HepG2 (cell line): Measurements from ENCODE around the gene ATXN8OS. TPM values are rescaled to one million over a fixed set of nuclear protein-coding genes. Genes with fewer than 3 reads are reported as not detected.

ENCODE experiments used
- ATAC-seq: fragments of 200-7000 bp; cut with Tn5 transposase; 3 replicates; pipeline ENCODE4 v1.9.1; 2020; ENCODE audit warnings: mild to moderate bottlenecking, moderate library complexity
- BruUV-seq: library from RNA; stranded (reverse); fragments of 400-500 nt; replicated peaks from 2 replicates; lab custom pipeline; 2021; lab: Mats Ljungman, UMichigan
- CTCF ChIA-PET: fragments of 300-600 bp; formaldehyde crosslinking; extraction: SDS; loops from one replicate; lab custom pipeline; 2021; ENCODE audit warnings: low total read pairs, inconsistent platforms, low intra/inter-chr PET ratio; lab: Yijun Ruan, JAX
- POLR2A ChIA-PET: fragments of 350-600 bp; sonication (Branson Sonifier 250); formaldehyde crosslinking; loops from one replicate; lab custom pipeline; 2020; ENCODE audit warnings: antibody characterized with exemption, inconsistent platforms; lab: Yijun Ruan, JAX
- DNase-seq: peaks from one replicate; pipeline ENCODE4 v3.0.0-alpha.2; 2015; ENCODE audit warnings: low spot score
- FAIRE-seq: peaks from 3 replicates; lab custom pipeline; 2011; peaks lifted over from hg19 to GRCh38; lab: Jason Lieb, UNC
- H2AFZ ChIP-seq: one replicate; pipeline ENCODE4 v1.6.1; 2011; ENCODE audit warnings: low read length, inconsistent platforms
- H3K27ac ChIP-seq: fragments of 300-600 bp; 3 replicates; pipeline ENCODE4 v1.8.0; 2011; ENCODE audit warnings: mixed run types, mild to moderate bottlenecking, mixed read lengths, low read length, inconsistent platforms; ENCODE audit not compliant: insufficient read depth; ENCODE audit errors: extremely low read length
- H3K27me3 ChIP-seq, 2 experiments: fragments of 200-600 bp in 1 of 2; 2 replicates in 1 of 2; 3 replicates in 1 of 2; pipeline versions ENCODE4 v1.6.0 to v1.8.0; 2011; ENCODE audit warnings: low read length in 2 of 2, mild to moderate bottlenecking in 2 of 2, moderate library complexity in 2 of 2, inconsistent platforms in 1 of 2; ENCODE audit not compliant: insufficient read depth in 2 of 2, control insufficient read depth in 1 of 2
- H3K36me3 ChIP-seq, 2 experiments: fragments of 200-600 bp in 1 of 2; replicated peaks in 1 of 2; 2 replicates in 1 of 2; 3 replicates in 1 of 2; pipeline versions ENCODE4 v1.5.1 to v1.8.0; 2011; ENCODE audit warnings: low read length in 2 of 2, inconsistent platforms in 1 of 2; ENCODE audit not compliant: insufficient read depth in 2 of 2, control insufficient read depth in 1 of 2
- H3K4me1 ChIP-seq: 2 replicates; pipeline ENCODE4 v1.5.1; 2012; ENCODE audit warnings: low read length, inconsistent platforms; ENCODE audit not compliant: insufficient read depth
- H3K4me2 ChIP-seq: 2 replicates; pipeline ENCODE4 v1.6.0; 2011; ENCODE audit warnings: low read depth, low read length, inconsistent platforms
- H3K4me3 ChIP-seq, 3 experiments: fragments of 200-600 bp in 1 of 3; sonication (generic), shearing (Covaris generic) in 1 of 3; replicated peaks in 1 of 3; 2 replicates each; pipeline ENCODE4 v1.5.1; 2011 to 2016; ENCODE audit warnings: low read length in 3 of 3, inconsistent platforms in 2 of 3, low read depth in 2 of 3, mild to moderate bottlenecking in 2 of 3, control low read depth in 1 of 3, mixed read lengths in 1 of 3; ENCODE audit not compliant: insufficient read depth in 1 of 3
- H3K79me2 ChIP-seq: one replicate; pipeline ENCODE4 v1.6.1; 2011; ENCODE audit warnings: low read length, inconsistent platforms; ENCODE audit not compliant: insufficient read depth
- H3K9ac ChIP-seq: 2 replicates; pipeline ENCODE4 v1.6.0; 2011; ENCODE audit warnings: mild to moderate bottlenecking, low read depth, low read length, inconsistent platforms; ENCODE audit not compliant: insufficient read depth
- H3K9me3 ChIP-seq: 2 replicates; pipeline ENCODE4 v1.5.1; 2012; ENCODE audit warnings: mild to moderate bottlenecking, low read length
- H4K20me1 ChIP-seq: 2 replicates; pipeline ENCODE4 v1.6.0; 2011; ENCODE audit warnings: inconsistent platforms, mild to moderate bottlenecking, low read length, moderate library complexity; ENCODE audit not compliant: insufficient read depth
- GABPB1 ChIP-seq: IDR thresholded peaks from 2 replicates; pipeline ENCODE4 v1.6.1; 2016; ENCODE audit warnings: mild to moderate bottlenecking, missing genetic modification reagents, moderate library complexity, missing compliant biosample characterization
- HNRNPLL ChIP-seq: fragments of 200-400 bp; formaldehyde crosslinking; IDR thresholded peaks from 2 replicates; pipeline ENCODE4 v1.6.1; 2017; ENCODE audit warnings: mild to moderate bottlenecking, low read depth, low read length; ENCODE audit not compliant: poor library complexity, severe bottlenecking
- IRX3 ChIP-seq: sonication (generic); formaldehyde crosslinking; IDR thresholded peaks from 2 replicates; pipeline ENCODE4 v1.8.1; 2023; ENCODE audit warnings: mild to moderate bottlenecking, low read depth, missing genetic modification reagents, borderline replicate concordance
- KDM5A ChIP-seq: fragments of 200-600 bp; sonication (generic); IDR thresholded peaks from 2 replicates; pipeline ENCODE4 v1.7.0; 2018; ENCODE audit warnings: antibody characterized with exemption, mild to moderate bottlenecking, low read length, borderline replicate concordance
- MBD4 ChIP-seq: IDR thresholded peaks from 2 replicates; pipeline ENCODE4 v1.6.1; 2012; ENCODE audit warnings: low read length, inconsistent platforms, borderline replicate concordance
- POLR2AphosphoS2 ChIP-seq: IDR thresholded peaks from 2 replicates; pipeline ENCODE4 v1.6.1; 2011; ENCODE audit warnings: low read depth, low read length, improper control_type of control experiment
- REXO4 ChIP-seq: sonication (generic); formaldehyde crosslinking; IDR thresholded peaks from 2 replicates; pipeline ENCODE4 v1.8.0; 2022; ENCODE audit warnings: missing genetic modification reagents, mild to moderate bottlenecking, borderline replicate concordance
- STAG1 ChIP-seq: sonication (generic); formaldehyde crosslinking; IDR thresholded peaks from 2 replicates; pipeline ENCODE4 v1.4.0; 2020; ENCODE audit warnings: missing genetic modification reagents
- TCF7 ChIP-seq: sonication (generic); IDR thresholded peaks from 2 replicates; pipeline ENCODE4 v1.6.1; 2016; ENCODE audit warnings: antibody characterized with exemption, low read depth
- ZBTB37 ChIP-seq: sonication (generic); formaldehyde crosslinking; IDR thresholded peaks from 2 replicates; pipeline ENCODE4 v1.4.0; 2020; ENCODE audit warnings: mild to moderate bottlenecking, missing genetic modification reagents
- ZFP36 ChIP-seq: fragments of 150-350 bp; IDR thresholded peaks from 2 replicates; pipeline ENCODE4 v1.6.1; 2018; ENCODE audit warnings: borderline replicate concordance, low read length, low read depth; ENCODE audit not compliant: partially characterized antibody
- ZFP82 ChIP-seq: sonication (generic); formaldehyde crosslinking; IDR thresholded peaks from 2 replicates; pipeline ENCODE4 v1.5.1; 2020; ENCODE audit warnings: mild to moderate bottlenecking, missing genetic modification reagents, borderline replicate concordance
- ZNF331 ChIP-seq: sonication (generic); formaldehyde crosslinking; IDR thresholded peaks from 2 replicates; pipeline ENCODE4 v1.4.0; 2020; ENCODE audit warnings: missing genetic modification reagents
- ZNF546 ChIP-seq: sonication (generic); formaldehyde crosslinking; conservative IDR thresholded peaks from 2 replicates; pipeline ENCODE4 v1.8.1; 2023; ENCODE audit warnings: mild to moderate bottlenecking, missing genetic modification reagents
- ZNF557 ChIP-seq: sonication (generic); formaldehyde crosslinking; IDR thresholded peaks from 2 replicates; pipeline ENCODE4 v1.4.0; 2020; ENCODE audit warnings: missing genetic modification reagents
- ZNF572 ChIP-seq: sonication (generic); formaldehyde crosslinking; IDR thresholded peaks from 2 replicates; pipeline ENCODE4 v1.5.1; 2020; ENCODE audit warnings: mild to moderate bottlenecking, missing genetic modification reagents
- ZNF790 ChIP-seq: sonication (generic); formaldehyde crosslinking; IDR thresholded peaks from 2 replicates; pipeline ENCODE4 v1.8.0; 2022; ENCODE audit warnings: missing genetic modification reagents, mild to moderate bottlenecking, borderline replicate concordance
- ZNF800 ChIP-seq: sonication (generic); formaldehyde crosslinking; IDR thresholded peaks from 2 replicates; pipeline ENCODE4 v1.4.0; 2020; ENCODE audit warnings: missing genetic modification reagents
- WGBS: methylation state at CpG from one replicate; pipeline ENCODE4 v1.1.6; 2017; ENCODE audit warnings: low lambda C conversion rate; 5-methylcytosine and 5-hydroxymethylcytosine counted together
- in situ Hi-C: cut with HindIII; loops from 2 replicates; pipeline ENCODE4 v1.10.0; 2017; ENCODE audit warnings: low pct_unique_long_range_greater_than_20kb; ENCODE audit not compliant: extremely low pct_ligation_motif_present
- intact Hi-C: fragments of 100-400 bp; cut with micrococcal nuclease; formaldehyde crosslinking; loops from one replicate; pipeline ENCODE4 v1.10.0; 2022; ENCODE audit not compliant: unreplicated experiment
- polyA plus RNA-seq, 8 experiments: library from polyadenylated mRNA; depleted of rRNA in 3 of 8; stranded (reverse) in 7 of 8; unstranded in 1 of 8; fragments of >200 nt; fragmentation: Illumina TruSeq in 4 of 8; extraction: Trizol in 4 of 8; gene quantifications; 2 replicates each; pipeline versions ENCODE4 v1.2.1 to v1.2.3, GENCODE V29; 2011 to 2016; ENCODE audit warnings: low read depth in 4 of 8, missing spikeins in 1 of 8, mixed read lengths in 1 of 8; ENCODE audit not compliant: insufficient read depth in 1 of 8
- total RNA-seq, 5 experiments: library from RNA; depleted of rRNA; stranded (reverse); fragments of >200 nt; fragmentation: Illumina TruSeq; extraction: Trizol; gene quantifications; 2 replicates each; pipeline ENCODE4 v1.2.3, GENCODE V29; 2016; ENCODE audit warnings: low read depth in 1 of 5
- TF ChIP-seq, protein P1 (sequence below): sonication (generic); formaldehyde crosslinking; IDR thresholded peaks from 2 replicates; pipeline ENCODE4 v1.4.0; 2020; ENCODE audit warnings: missing genetic modification reagents
- TF ChIP-seq, protein P2 (sequence below): sonication (generic); formaldehyde crosslinking; conservative IDR thresholded peaks from 2 replicates; pipeline ENCODE4 v1.8.0; 2022; ENCODE audit warnings: missing genetic modification reagents

The ATXN8OS gene
- total and polyA plus RNA-seq, 2 of the 13 experiments (the other 11 are each of a cell fraction or from before 2014, with no cell fraction given): not detected

- Histone ChIP-seq H3K36me3 (no peaks in the 10 kb centered on the region), H3K9me3 (no peaks in the 10 kb centered on the region), H3K4me1 (no peaks in the 10 kb centered on the region), H3K4me2 (no peak overlapping the region), H3K27ac (no peak overlapping the region), H3K9ac (no peak overlapping the region), H3K4me3 (no peak overlapping the region), H3K79me2 (no peaks in the 10 kb centered on the region), H2AFZ (no peak overlapping the region), H3K27me3 (no peaks in the 10 kb centered on the region), H4K20me1 (no peaks in the 10 kb centered on the region)
- no TSS peak for BruUV-seq
- 0% methylated on average over 1 of the region's 1 CpG for WGBS
- FAIRE-seq (no peak), DNase-seq (no peak), ATAC-seq (no peak)
- POLR2A ChIA-PET: no interaction called here
- CTCF ChIA-PET: no interaction called here
- TF ChIP-seq, protein P1, sequence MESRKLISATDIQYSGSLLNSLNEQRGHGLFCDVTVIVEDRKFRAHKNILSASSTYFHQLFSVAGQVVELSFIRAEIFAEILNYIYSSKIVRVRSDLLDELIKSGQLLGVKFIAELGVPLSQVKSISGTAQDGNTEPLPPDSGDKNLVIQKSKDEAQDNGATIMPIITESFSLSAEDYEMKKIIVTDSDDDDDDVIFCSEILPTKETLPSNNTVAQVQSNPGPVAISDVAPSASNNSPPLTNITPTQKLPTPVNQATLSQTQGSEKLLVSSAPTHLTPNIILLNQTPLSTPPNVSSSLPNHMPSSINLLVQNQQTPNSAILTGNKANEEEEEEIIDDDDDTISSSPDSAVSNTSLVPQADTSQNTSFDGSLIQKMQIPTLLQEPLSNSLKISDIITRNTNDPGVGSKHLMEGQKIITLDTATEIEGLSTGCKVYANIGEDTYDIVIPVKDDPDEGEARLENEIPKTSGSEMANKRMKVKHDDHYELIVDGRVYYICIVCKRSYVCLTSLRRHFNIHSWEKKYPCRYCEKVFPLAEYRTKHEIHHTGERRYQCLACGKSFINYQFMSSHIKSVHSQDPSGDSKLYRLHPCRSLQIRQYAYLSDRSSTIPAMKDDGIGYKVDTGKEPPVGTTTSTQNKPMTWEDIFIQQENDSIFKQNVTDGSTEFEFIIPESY (CRISPR knock-in tag): no peak
- no peak for TF ChIP-seq ZBTB37 (CRISPR knock-in tag)
- no peak for TF ChIP-seq ZNF790 (CRISPR knock-in tag)
- no peak for TF ChIP-seq TCF7
- no peak for TF ChIP-seq POLR2AphosphoS2
- no peak for TF ChIP-seq ZNF546 (CRISPR knock-in tag)
- no peak for TF ChIP-seq ZNF557 (CRISPR knock-in tag)
- no peak for TF ChIP-seq HNRNPLL
- no peak for TF ChIP-seq GABPB1 (CRISPR knock-in tag)
- TF ChIP-seq ZNF572 (CRISPR knock-in tag): no peak
- no peak for TF ChIP-seq IRX3 (CRISPR knock-in tag)
- no peak for TF ChIP-seq ZNF331 (CRISPR knock-in tag)
- TF ChIP-seq ZFP82 (CRISPR knock-in tag): no peak
- no peak for TF ChIP-seq REXO4 (CRISPR knock-in tag)
- TF ChIP-seq STAG1 (CRISPR knock-in tag): no peak
- no peak for TF ChIP-seq MBD4
- TF ChIP-seq, protein P2, sequence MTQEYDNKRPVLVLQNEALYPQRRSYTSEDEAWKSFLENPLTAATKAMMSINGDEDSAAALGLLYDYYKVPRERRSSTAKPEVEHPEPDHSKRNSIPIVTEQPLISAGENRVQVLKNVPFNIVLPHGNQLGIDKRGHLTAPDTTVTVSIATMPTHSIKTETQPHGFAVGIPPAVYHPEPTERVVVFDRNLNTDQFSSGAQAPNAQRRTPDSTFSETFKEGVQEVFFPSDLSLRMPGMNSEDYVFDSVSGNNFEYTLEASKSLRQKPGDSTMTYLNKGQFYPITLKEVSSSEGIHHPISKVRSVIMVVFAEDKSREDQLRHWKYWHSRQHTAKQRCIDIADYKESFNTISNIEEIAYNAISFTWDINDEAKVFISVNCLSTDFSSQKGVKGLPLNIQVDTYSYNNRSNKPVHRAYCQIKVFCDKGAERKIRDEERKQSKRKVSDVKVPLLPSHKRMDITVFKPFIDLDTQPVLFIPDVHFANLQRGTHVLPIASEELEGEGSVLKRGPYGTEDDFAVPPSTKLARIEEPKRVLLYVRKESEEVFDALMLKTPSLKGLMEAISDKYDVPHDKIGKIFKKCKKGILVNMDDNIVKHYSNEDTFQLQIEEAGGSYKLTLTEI: no peak
- no peak for TF ChIP-seq ZNF800
- no peak for TF ChIP-seq ZFP36
- no peak for TF ChIP-seq KDM5A
- in situ Hi-C loops (no loop called here), intact Hi-C loops (no loop called here)
Measured at GRCh38 chr13:70173598-70173959, 66.0 kb downstream of the ATXN8OS start.
